Stimulated activated CD4-positive, alpha-beta T cell treated with anti-CD3 and anti-CD28 coated beads, Interleukin-4, amount 100 ng/mL, for 4 hours (primary cell): ENCODE data around the gene NTRK1.
A peak's percentile ranks its signal among the peaks of the same experiment; 100 is the strongest.

Source experiments
- DNase-seq, 2 experiments: peaks; one replicate each; pipeline ENCODE4 v3.0.0-alpha.2; 2020

The NTRK1 gene

DNA sequence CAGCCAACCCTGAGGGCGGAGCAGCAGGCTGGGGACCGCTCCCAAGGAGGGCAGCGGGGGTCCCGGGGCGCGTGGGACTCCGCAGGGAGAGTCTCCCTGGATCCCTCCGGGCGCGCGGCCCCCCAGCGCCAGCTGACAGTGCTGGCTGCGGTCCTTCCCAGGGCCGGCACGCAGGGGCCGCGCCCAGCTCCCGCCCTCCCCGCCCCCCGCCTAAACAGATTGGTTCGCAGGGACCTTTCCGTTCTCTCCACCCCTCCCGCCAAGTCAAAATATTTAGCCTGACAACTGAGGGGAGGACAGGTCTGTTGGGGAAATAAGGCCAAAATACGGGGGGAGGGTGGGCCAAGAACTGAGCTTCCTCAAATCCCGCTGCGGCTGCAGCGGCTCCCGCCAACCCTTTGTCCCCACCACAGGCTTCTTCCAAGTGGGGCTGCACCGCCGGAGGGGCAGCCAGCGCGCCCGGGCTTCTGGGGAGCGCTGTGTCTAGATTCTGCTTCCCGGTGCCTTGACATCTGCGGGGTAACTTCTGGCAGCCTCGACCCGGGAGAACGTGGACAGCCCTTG lies 1.6 kb upstream of the NTRK1 start, which contains the start of gene INSRR:
Gene INSRR, minus strand, starts transcription at position 159 of the 564 bp plus-strand sequence. CDS start 496 bp downstream, outside the sequence.
- DNase-seq, result no peak

DNA sequence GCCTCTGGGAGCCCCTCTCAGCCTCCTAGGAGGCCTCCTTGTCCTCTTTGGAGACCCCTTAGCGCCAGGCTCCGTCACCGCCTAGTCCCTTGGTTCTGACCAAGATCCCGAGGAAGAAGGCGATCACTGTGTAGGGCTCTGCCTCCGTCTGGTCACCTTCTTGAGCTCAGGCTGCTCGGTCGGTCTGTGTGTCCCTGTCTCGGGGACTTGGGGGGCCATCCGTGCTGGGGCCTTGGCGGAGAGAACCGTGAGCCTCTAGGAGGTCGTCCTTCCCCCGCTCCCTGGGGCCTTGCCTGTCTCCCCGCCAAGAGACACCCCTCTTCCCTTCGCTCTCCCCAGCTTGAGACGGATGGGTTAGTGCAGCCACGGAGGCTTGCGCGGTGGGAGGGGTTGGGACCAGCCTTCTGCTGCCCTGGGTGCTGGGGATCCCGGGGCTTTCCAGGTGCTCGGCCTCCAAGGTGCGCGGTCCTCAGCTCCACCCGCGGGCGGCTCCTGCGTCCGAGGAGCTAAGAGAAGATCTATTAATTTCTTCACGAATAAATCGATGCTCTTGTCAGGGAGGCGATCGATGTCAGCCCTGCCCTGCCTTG lies 1.0 kb upstream of the NTRK1 start:
- peak; percentile 5 to 15 for DNase-seq

DNA sequence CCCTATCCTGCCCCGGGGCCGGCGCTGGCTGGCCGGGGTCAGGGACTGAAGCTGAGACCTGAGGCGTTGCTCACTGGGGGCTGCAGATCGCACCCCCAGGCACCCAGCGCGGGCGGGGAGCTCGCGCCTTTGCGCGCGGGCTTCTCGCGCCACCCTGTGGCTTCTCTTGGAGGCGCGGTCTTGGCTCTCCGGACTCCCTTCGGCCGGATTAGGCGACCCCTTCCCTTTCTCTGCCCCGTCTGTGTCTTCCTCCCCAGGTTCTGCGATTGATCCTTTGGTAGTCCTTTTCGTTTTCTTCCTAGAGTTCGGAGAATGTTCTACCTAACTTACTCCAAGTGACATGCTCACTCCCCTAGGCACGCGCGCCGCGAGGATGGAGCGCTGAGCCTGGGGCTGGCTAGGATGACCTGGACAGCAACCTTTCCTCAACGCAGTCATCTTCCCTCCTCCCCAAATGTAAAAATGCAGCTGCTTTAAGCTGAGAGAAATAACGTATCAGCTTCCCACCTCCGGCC lies 495 bp upstream of the NTRK1 start:
- peak; percentile 48 to 62 for DNase-seq

DNA sequence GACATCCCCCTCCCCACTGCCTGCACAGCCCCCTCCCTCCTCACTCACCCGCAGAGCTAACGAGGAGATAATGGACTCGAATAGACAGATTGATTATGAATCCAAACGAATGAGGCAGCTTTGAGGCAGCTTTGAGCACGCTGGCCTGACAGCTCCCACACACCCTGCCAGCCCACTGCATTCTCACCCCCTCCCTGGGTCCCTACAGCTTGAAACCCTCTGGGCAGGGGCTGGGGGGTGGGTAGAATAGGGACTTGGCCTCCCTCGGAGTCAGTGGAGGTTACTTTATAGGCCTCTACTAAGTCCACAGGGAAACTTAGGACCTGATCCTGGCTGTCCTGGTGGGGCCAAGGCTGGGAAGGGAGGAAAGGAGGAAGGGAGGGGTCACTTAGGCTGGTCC lies 1.9 kb downstream of the NTRK1 start:
- DNase-seq, result no peak

DNA sequence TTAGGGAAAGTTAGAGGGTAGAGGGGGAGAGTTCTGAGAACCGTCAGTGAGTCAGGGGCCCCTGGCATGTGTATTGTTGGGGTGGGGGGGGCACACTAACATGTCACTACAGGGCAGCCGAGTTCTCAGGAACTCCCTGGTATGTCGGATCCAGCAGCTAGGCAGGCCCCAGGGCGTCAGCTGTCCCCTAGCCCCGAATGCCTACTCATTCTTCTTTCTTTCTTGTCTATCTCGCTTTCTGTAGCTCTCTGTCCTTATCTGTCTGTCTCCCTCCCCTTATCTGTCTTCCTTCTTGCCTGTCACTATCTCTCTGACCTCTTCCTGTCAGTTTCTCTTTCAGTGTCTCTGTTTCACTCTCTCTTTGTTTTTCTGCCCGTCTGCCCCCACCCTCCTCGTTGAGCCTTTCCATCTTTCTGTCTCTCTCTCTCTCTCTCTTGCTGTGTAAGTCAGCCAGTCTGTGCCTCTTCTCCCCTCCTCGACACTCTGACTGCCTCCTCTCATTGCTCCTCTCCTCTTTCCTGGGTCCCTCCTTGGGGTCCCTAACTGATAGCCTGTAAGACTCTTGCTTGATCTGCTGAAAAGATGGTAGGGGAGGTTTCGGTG lies 2.4 kb downstream of the NTRK1 start:
- DNase-seq, result no peak

DNA sequence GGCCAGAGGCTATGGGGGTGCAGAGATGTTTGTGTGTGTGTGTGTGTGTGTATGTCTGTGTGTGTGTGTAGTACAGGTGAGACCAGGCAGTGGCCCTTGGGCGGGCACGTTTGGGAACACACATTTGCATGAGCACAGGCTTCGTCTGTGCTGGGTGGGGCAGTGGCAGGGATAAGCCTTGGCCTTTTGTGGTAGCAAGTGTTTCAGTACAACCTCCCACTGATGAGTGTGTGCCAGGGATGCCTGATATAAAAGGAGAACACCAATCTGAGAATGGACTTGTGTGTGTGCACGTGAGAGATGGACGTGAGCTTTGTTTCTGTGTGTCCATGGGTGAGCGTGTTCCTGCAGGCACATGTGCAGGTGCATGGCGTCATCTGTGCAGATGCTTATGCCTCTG lies 3.0 kb downstream of the NTRK1 start:
- no peak for DNase-seq

DNA sequence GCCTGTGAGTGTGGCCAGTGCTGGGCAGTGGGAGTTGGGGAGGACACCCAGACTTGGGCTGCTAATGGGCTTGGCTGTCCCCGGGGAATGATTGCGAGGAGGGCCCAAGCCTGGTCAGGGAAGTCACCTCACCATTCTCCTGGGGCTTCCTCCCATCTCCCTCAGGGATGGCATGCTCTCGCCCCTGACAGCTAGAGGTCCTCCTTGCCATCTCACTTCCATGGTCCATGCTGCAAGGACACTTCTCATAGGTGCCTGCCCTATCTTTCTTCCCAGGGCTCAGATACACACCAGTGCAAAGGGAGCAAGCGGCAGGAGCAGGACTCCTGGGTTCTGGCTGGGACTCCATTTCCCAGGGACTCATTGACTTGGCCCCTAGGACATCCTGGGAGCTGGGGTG lies 4.1 kb downstream of the NTRK1 start:
- DNase-seq, result no peak

DNA sequence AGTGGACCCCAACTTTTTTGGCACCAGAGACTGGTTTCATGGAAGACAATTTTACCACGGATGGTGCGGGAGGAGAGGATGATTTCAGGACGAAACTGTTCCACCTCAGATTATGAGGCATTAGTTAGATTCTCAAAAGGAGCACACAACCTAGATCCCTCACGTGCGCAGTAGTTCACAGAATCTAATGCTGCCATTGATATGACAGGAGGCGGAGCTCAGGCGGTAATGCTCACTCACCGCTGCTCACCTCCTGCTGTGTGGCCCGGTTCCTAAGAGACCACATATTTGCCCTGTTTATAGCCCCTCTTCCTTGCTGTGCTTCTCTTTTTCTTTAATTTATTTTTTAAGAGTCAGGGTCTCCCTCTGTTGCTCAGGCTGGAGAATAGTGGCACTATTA lies 4.6 kb downstream of the NTRK1 start:
- DNase-seq, result no peak

DNA sequence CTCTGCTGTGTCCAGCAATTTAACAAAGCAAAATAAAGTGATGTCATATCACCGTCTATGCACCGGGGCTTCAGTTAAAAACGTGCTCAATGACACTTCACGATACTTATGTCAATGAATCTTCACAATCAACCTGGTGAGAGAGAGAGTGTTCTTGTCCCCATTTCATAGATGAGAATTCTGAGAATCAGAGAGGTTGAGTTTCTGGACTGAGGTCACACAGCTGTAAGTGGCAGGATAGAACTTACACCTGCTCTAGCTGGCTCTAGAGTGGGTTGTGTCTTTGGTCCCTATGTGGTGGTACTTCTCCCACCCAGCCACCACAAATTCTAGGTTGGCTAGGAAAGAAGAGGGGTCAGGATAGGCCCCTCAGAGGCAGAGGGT lies 5.2 kb downstream of the NTRK1 start:
- no peak for DNase-seq

DNA sequence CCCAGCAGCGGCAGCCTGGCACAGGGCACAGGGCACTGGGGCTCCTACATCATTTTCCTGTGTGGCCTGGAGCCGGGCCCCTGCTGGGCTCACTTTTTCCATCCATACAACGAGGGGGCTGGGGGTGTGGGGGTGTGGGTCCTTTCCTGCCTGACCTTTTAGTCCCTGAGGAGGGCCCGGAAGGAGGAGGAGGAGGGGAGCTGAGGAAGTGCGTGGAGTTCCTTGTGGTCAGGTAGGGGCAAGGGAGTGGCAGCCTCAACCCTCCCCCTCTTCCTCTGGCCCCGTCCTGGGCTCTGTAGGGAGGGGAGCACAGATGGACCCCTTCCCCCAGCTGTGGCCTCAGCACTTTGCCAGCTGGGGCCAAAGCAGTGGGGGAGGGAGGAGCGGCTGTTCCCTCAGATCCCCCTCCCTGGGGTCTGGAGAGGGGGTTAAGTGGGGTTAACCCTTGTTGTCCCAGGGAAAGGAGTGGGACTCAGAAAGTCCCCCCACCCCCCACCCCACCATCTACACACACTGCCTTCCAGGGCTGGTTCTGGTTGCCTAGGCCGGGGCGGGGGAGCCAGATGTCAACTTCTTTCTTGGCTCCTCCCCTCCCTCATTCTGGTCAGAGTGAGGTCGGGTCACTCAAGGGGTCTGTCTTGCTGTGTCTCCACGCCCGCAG lies 5.7 kb downstream of the NTRK1 start:
- DNase-seq, result no peak

DNA sequence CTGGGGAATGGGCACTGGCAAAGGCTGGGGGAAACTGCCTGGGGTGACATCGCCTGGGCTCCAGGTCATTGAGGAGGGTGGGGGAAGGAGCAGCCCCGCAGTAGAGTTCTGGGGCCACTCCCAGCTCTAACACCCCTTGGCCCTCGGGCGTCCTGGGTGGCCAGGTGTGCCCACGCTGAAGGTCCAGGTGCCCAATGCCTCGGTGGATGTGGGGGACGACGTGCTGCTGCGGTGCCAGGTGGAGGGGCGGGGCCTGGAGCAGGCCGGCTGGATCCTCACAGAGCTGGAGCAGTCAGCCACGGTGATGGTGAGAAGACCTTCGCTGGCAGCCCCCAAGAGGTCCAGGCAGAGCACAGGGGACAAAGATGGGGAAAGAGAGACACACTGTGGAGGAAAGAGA lies 7.7 kb downstream of the NTRK1 start:
- no peak for DNase-seq

DNA sequence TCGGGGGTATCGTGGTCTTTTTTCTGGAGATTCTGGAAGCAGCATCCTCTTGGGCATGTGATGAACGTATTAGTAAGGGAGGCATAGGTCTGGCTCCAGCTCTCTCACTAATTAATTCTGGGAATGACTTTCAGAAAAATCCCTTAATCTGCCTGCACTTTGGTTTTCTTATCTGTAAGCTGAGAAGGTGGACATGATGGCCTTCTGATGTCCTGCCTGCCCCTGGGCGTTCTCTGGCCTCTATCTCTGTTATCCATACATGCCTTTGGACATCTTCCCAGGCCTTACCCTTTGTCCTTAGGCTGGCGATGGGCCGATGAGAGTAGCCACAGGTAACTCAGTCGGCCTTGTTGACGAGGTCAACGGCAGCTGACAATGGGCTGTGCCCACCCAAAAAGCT lies 8.8 kb downstream of the NTRK1 start:
- no peak for DNase-seq

DNA sequence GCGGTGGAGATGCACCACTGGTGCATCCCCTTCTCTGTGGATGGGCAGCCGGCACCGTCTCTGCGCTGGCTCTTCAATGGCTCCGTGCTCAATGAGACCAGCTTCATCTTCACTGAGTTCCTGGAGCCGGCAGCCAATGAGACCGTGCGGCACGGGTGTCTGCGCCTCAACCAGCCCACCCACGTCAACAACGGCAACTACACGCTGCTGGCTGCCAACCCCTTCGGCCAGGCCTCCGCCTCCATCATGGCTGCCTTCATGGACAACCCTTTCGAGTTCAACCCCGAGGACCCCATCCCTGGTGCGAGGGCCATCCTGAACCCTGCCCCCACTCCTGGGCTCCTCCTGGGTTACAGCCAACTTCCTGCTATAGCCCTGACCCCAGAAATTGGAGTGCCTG lies 13.0 kb downstream of the NTRK1 start:
- DNase-seq, result no peak

DNA sequence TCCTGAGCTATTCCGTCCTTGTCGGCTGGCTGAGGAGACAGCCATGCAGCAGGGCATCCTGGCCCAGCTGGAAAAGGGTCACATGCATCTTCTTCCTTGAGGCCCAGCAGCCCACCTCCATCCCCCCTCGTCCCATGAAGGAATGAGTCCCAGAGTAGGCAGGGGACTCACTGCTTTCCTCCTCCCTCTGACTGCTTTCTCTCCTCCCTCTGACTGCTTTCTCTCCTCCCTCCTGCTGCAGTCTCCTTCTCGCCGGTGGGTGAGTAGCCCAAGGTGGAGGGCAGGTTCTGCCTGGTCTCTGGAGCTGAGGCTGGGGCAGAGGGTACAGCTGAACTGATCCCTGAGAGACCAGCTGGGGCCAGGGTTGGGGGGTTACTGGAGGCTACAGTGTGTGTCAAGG lies 13.5 kb downstream of the NTRK1 start:
- no peak for DNase-seq

DNA sequence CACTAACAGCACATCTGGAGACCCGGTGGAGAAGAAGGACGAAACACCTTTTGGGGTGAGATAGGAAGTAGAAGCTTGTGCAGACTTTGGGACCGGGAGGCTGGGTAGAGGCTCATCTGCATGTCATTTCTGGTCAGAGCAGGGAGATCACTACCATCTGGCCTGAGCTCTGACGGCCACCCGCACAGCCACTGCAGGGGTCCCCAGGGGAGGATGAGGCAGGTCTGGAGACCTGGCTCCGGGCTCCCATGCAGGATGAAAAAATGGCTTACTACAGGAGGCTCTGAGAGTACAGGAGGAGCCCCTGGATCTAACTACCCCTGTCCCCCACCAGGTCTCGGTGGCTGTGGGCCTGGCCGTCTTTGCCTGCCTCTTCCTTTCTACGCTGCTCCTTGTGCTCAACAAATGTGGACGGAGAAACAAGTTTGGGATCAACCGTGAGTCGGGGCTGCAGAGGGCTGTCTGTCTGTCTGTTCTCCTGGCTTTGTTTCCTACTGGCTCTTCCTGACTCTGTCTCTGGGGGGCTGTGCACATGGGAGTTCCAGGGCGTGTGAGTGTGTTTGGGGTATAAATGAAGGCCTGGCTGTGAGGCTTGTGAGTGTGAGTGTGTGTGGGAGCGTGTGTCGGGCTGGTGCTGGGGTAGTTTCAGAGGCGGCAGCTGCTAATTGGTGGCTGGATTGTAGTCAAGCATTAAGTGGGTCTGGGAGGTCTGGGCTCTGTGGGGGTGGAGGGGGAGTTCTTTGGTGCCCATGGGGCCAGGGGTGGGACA lies 14.1 kb downstream of the NTRK1 start:
- no peak for DNase-seq

DNA sequence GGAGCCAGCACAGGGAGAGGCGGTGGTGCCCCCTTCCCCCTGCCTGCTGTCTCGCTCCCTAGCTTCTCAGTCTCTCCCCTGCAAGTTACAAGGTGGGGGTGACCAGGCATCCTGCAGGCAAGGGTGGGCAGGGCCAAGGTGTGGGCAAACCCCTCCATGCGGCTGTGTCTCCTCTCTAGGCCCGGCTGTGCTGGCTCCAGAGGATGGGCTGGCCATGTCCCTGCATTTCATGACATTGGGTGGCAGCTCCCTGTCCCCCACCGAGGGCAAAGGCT lies 14.6 kb downstream of the NTRK1 start:
- no peak for DNase-seq

DNA sequence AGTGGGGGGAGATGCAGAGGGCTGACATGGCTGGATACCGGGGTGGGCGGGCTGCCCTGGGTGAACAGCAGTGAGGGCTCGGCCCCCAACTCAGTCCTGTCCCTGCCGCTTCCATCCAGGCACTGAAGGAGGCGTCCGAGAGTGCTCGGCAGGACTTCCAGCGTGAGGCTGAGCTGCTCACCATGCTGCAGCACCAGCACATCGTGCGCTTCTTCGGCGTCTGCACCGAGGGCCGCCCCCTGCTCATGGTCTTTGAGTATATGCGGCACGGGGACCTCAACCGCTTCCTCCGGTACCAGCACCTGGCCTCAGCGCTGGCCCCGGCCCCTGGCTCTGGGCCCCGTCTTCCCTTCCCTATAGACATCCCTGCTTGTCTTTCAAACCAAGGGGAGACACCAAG lies 15.6 kb downstream of the NTRK1 start:
- DNase-seq, result no peak

DNA sequence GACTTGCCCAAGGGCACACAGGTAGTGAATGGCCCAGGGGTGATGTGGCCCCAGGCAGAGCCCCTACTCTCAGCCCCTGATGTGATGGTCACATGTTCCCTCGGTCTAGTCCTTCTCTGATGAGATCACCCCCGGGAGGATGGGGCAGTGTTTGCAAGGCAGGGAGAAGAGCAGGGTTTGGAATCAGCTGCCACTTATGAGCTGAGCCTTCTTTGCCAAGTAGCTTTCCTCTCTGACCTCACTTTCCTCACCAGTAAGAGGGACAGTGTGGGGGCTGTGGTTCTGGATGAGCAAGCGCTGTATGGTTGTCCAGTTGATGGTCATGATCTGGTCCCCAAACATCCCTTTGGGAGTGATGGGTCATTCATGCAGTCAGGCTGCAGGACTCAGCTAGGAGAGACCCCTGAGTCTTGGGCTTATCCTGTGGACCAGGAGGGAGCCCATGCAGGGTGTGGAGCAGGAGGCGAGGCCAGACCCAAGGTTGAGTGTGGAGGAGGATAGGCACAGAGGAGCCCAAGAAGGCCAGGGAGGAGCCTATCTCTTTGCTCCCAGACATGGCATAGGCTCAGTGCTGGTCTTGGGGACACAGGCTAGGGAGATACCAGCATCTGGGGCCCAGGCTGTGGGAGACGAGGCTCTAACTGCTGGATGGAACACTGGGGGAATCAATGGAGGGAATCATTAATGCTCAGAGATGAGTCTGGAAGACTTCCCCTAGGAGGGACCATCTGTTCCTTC lies 16.9 kb downstream of the NTRK1 start:
- no peak for DNase-seq

DNA sequence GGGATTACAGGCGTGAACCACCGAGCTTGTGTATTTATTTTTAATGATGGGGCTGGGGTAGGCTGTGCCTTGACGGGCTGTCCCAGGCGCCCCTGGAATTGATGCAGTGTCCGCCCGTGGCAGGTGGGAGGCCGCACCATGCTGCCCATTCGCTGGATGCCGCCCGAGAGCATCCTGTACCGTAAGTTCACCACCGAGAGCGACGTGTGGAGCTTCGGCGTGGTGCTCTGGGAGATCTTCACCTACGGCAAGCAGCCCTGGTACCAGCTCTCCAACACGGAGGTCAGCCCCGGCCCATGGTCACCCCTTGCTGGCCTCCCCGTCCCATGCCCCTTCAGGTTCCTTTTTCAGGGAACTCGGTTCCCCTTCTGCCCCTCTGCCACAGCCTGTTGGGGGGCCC lies 19.2 kb downstream of the NTRK1 start:
- no peak for DNase-seq

DNA sequence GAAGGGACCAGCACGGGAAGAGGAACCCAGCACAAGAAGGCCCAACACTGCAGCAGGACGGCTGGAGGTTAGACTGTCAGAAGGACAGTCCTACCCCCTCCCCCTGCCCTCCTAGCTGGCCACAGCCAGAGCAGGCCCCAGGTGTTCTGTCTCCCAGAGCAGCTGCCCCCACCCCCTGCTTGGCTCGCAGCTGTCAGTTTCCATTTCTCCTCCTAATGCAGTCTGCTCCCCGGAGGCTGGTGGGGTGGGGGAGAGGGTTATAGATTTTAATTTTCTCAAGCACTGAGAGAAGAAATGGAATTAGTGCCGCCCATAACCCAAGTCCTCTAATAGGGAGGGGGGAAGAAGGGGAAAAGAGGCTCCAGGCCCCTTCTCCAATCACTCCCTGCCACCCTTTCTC lies 19.8 kb downstream of the NTRK1 start:
- no peak for DNase-seq

DNA sequence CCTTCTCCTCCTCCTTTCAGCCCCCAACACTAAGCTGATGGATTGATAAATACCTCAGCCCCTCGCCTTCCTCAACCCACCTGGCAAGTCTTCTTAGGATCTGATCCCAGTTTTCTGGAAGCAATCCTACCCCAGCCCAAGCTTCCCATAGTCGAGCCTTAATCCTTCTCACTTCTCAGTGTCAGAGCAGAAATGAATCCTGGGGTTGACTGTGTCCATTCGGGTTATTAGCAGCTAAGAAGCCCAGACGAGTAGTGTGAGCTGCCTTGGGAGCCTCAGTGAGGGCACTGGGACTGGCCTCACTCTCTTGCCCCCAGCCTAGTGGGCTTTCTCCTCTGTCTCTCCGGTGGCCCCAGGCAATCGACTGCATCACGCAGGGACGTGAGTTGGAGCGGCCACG lies 20.4 kb downstream of the NTRK1 start:
- DNase-seq, result no peak

DNA sequence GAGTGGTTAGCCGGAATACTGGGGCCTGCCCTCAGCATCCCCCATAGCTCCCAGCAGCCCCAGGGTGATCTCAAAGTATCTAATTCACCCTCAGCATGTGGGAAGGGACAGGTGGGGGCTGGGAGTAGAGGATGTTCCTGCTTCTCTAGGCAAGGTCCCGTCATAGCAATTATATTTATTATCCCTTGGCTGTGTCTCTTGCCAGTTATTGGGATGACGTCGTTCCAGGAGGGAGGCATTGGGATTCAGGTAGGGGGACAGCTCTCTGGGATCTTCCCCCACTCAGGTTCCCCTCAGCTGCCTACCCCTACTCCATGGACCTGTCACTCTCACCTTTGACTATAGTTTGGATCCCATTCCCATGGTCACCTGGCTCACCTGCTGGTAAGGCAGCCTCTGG lies 21.0 kb downstream of the NTRK1 start:
- DNase-seq, result no peak

DNA sequence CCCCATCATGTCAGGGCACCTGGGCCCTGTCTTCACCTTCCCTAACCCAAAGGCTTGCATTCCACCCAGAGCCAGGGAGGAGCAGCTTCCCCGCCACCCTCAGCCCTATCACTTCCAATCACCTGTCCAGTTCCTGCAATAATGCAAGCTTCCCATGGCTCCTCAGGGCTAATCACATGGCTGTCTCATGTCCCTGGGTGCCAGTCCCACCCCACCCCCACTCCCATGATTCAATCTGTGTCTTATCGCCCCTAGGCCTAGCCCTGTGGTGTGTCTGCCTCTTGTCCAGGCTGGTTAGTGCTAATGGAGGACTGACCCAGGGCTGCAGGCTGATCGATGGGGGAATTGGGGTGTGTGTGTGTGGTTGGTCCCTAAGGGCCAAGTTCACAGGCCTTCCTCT lies 21.9 kb downstream of the NTRK1 start:
- no peak for DNase-seq
